ENCODE results near the gene AKT1S1.
"Not testable (repeated sequence)": the region's sequence is repeated elsewhere in the genome, so short reads cannot be mapped to it uniquely, and the experiment has no call there.

Gene AKT1S1

DNA sequence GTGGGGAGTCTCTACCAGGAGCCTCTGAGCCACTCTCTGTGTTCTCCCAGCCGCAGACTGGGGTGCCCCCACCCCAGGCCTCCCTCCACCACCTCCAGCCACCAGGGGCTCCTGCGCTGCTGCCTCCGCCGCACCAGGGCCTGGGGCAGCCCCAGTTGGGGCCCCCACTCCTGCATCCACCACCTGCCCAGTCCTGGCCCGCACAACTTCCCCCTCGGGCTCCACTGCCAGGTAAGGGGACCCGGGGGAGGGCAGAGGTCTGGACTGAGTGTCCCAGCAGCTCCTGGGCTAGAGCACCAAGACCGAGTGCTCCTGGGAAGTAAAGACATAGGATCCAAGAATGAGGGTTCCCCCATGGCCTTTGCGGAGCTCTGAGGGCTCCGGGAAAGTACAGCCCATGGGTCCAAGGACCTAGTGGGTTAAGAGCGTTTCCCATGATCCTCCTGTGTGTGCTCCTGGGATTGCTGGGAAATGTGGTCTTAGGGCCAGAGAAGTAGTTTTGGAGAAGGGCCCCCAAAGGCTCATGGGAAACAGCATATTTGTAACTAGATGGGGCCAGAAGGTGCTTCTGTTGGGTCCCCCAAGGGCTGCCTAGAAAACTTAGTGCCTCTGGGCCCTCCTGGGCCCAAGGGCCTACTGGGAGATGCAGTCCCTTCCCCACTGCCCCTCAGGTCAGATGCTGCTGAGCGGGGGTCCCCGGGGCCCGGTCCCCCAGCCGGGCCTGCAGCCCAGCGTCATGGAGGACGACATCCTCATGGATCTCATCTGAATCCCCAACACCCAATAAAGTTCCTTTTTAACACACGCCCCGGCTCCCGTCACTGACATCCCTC, 40.8 kb downstream of the AKT1S1 start:
- DNase-seq (ENCODE audit: low spot score), result no peak

- no peak for DNase-seq (ENCODE audit: low spot score)
Observed at GRCh38 chr19:49835562-49835961, 41.6 kb downstream of the AKT1S1 start.

DNA sequence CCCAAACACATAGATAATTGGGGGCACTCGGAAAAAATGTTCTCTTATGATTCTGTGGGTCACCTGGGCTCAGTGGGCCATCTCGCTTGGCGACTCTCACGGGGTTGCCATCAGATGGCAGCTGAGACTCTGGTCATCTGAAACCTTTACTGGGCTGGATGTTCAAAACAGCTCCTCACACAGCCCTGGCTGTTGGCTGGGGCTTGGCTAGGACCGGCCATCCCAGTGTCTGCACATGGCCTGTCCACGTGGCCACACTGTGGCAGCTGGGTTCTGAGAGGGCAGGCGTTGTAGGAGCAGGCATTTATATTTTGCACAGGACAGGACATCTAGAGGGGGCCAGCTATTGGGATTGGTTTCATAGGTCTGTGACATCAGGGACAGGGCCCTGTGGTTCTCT, 43.6 kb downstream of the AKT1S1 start:
- DNase-seq (ENCODE audit: low spot score), result no peak

DNA sequence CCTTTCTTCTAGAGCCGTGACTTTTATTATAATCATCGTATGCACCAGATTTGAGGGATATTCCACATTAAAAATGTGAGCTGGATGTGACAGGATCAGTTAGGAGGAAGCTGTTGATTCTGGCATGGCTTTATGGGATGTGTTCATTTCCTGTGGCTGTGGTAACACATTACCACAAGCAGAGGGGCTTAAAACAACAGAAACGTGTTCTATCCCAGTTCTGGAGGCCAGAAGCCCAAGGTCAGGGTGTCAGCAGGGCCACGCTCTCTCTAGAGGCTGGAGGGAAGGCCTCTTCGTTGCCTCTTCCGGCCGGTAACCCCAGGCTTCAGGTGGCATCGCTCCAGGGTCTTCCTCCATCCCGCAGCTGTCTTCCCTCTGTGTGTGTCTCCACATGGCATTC, 44.6 kb downstream of the AKT1S1 start:
- no peak for DNase-seq (ENCODE audit: low spot score)

- DNase-seq (ENCODE audit: low spot score), result no peak
Observed at GRCh38 chr19:49831592-49831991, 45.6 kb downstream of the AKT1S1 start.

DNA sequence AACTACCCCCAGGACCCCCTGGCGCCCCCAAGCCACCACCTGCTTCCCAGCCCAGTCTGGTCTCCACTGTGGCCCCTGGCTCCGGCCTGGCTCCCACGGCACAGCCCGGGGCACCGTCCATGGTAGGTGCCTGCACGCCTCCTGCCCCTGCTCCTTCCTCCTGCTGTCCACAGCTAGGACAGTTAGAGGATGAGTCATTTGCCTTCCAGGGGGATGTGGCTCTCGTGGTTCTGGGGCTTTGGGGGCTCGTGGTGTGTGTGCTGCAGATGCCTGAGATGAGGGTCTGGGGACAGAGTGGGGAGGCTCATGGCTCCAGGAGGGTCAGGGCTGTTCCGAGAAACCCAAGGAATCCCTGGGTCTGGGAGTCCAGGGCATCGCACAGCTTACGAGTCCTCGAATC, 46.4 kb downstream of the AKT1S1 start:
- no peak for DNase-seq (ENCODE audit: low spot score)

DNA sequence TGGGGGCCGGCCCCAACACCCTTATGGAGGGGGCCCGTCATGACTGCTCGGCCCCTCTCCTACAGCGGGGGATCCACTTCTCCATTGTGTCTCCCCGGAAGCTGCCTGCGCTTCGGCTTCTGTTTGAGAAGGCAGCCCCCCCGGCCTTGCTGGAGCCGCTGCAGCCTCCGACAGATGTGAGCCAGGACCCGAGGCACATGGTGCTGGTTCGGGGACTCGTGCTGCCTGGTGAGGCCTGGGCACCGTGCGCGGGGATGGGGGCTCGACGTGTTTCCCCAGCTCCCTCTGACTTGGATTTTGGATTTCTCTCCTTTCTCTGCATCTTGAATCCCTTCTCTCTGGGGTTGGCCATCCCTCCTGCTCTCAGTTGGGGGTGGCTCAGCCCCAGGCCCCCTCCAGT, 47.4 kb downstream of the AKT1S1 start:
- DNase-seq (ENCODE audit: low spot score), result no peak

GRCh38 chr19:49829200-49829599, 48.0 kb downstream of the AKT1S1 start:
- no peak for DNase-seq (ENCODE audit: low spot score)

- DNase-seq (ENCODE audit: low spot score), result no peak
Observed at GRCh38 chr19:49827034-49827433, 50.1 kb downstream of the AKT1S1 start.

DNA sequence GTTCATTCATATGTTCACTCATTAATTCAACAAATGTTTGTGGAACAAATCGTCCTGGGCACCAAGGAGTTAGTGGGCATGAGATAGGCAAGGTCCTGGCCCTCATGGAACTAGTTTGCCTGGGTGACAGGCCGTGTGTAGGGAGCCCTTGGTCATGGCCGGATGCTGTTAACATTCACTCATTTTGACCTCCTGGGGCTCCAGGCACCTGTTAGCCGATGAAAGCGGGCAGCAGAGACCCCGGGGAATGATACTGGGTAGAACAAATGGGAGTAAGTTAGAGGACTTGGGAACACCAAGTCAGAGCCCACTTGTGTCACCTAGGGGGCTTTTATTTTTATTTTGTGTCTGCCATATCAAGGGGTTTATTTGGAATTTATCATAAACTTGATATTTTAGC, 52.5 kb downstream of the AKT1S1 start:
- no peak for DNase-seq (ENCODE audit: low spot score)

DNA sequence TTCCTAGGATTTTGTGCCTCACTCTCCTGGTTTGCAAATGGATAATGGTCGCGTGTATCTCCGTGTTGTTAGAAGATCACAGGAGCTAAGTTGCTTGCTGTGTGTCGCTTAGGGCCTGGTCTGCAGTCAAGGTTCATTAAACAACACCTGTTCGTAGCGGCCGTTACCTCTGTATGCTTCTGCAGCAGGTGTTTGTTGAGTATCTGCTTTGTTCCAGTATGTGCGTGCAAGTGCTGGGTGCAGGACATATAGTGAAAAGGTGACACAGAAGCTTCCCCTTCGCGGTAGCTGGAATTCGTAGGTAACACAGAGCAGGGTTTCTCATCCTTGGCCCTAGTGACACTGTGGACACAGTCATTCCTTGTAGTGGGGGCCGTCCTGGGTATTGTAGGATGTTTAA, 53.7 kb downstream of the AKT1S1 start:
- no peak for DNase-seq (ENCODE audit: low spot score)

- DNase-seq (ENCODE audit: low spot score), result no peak
Observed at GRCh38 chr19:49820125-49820524, 57.0 kb downstream of the AKT1S1 start.

GRCh38 chr19:49819452-49820115, 57.6 kb downstream of the AKT1S1 start:
- DNase-seq (ENCODE audit: low spot score), result not testable (repeated sequence)

Data from cerebellar cortex (tissue), 1 donor.